Caco-2 (cell line): Measurements from ENCODE around the gene ATG4C. TPM values are rescaled to one million over a fixed set of nuclear protein-coding genes. Genes with fewer than 3 reads are reported as not detected.

Experiments
- BruUV-seq: library from RNA; stranded (reverse); fragments of 400-500 nt; replicated peaks from 2 replicates; lab custom pipeline; 2021; lab: Mats Ljungman, UMichigan
- CTCF ChIA-PET: fragments of 300-600 bp; sonication (Branson Sonifier 250); formaldehyde crosslinking; loops from one replicate; lab custom pipeline; 2022; ENCODE audit warnings: antibody characterized with exemption; lab: Charles Lee
- POLR2A ChIA-PET: fragments of 300-600 bp; sonication (Branson Sonifier 250); formaldehyde crosslinking; loops from one replicate; lab custom pipeline; 2022; ENCODE audit warnings: antibody characterized with exemption; lab: Charles Lee
- DNase-seq, 2 experiments: peaks; one replicate each; pipeline versions ENCODE4 v3.0.0 to v3.0.0-alpha.2; 2020 to 2022
- H3K27me3 ChIP-seq: replicated peaks from 2 replicates; pipeline ENCODE4 v1.6.0; 2011; ENCODE audit warnings: low read length; ENCODE audit not compliant: control insufficient read depth, insufficient read depth
- H3K36me3 ChIP-seq: 2 replicates; pipeline ENCODE4 v1.5.1; 2011; ENCODE audit warnings: low read length; ENCODE audit not compliant: control insufficient read depth, insufficient read depth
- H3K4me1 ChIP-seq: fragments of 250-450 bp; sonication (Bioruptor Pico); 2 replicates; pipeline ENCODE4 v1.5.1; 2020; ENCODE audit warnings: mild to moderate bottlenecking
- H3K4me3 ChIP-seq: 2 replicates; pipeline ENCODE4 v1.5.1; 2011; ENCODE audit warnings: low read depth, mild to moderate bottlenecking, control low read depth, low read length
- H3K9me3 ChIP-seq: fragments of 250-450 bp; sonication (Bioruptor Pico); 2 replicates; pipeline ENCODE4 v1.5.1; 2020; ENCODE audit warnings: mild to moderate bottlenecking, moderate library complexity
- H3K27ac Mint-ChIP-seq: one replicate; pipeline ENCODE4 v1.8.0; 2022; ENCODE audit warnings: mixed read lengths; ENCODE audit not compliant: unreplicated experiment
- H3K27me3 Mint-ChIP-seq: one replicate; pipeline ENCODE4 v1.8.0; 2022; ENCODE audit warnings: mixed read lengths; ENCODE audit not compliant: insufficient read depth, unreplicated experiment
- H3K36me3 Mint-ChIP-seq: one replicate; pipeline ENCODE4 v1.8.0; 2022; ENCODE audit warnings: mild to moderate bottlenecking, mixed read lengths; ENCODE audit not compliant: insufficient read depth, unreplicated experiment
- H3K4me1 Mint-ChIP-seq: one replicate; pipeline ENCODE4 v1.8.0; 2022; ENCODE audit warnings: low read depth, mixed read lengths; ENCODE audit not compliant: unreplicated experiment
- H3K4me3 Mint-ChIP-seq: one replicate; pipeline ENCODE4 v1.8.0; 2022; ENCODE audit warnings: mild to moderate bottlenecking, moderate library complexity, mixed read lengths; ENCODE audit not compliant: unreplicated experiment
- H3K9me3 Mint-ChIP-seq: one replicate; pipeline ENCODE4 v1.8.0; 2022; ENCODE audit warnings: mixed read lengths; ENCODE audit not compliant: unreplicated experiment
- intact Hi-C: fragments of 100-400 bp; cut with micrococcal nuclease; formaldehyde crosslinking; loops from one replicate; pipeline ENCODE4 v1.10.0; 2022; ENCODE audit not compliant: unreplicated experiment
- total RNA-seq: library from RNA; stranded (reverse); gene quantifications from 2 replicates; pipeline ENCODE4 v1.2.3, GENCODE V29; 2022
- TF ChIP-seq, protein P1 (sequence below), 2 experiments: fragments of 200-600 bp in 1 of 2; IDR thresholded peaks; 1 replicate in 1 of 2; 2 replicates in 1 of 2; pipeline versions ENCODE4 v1.5.1 to v1.8.0; 2011 to 2022; ENCODE audit warnings: antibody characterized with exemption in 1 of 2, control low read depth in 1 of 2, inconsistent platforms in 1 of 2, low read depth in 1 of 2, low read length in 1 of 2, mild to moderate bottlenecking in 1 of 2, moderate library complexity in 1 of 2; ENCODE audit not compliant: insufficient read depth in 1 of 2, severe bottlenecking in 1 of 2, unreplicated experiment in 1 of 2

ATG4C gene
- total RNA-seq, 1 experiment from 2014 or later, result 7.4 TPM

DNA sequence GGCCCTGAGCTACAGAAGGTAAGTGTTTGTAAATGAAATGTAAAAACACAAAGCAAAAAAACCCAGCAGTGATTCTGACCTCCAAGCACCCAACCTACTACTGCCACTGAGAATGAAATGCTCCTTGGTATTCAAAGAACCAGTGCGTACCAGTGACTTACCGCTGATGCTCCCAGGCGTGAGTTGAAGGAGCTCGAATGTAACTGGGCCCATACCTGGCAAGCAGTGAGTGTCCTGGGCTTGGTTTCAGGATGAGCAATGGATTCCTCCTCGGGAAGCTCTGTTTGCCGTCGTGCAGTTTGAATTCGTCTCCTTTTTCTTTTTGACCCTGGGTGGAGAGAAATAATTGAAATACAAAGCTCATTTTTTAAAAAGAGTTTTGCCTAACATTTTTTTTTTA, 121.9 kb downstream of the ATG4C start:
- Histone ChIP-seq H3K36me3 (no peaks in the 10 kb centered on the region), H3K4me3 (no peak overlapping the region), H3K4me1 (no peaks in the 10 kb centered on the region), H3K9me3 (no peaks in the 10 kb centered on the region), H3K27me3 (no peaks in the 10 kb centered on the region)
- no peaks in the 10 kb centered on the region for H3K4me1 Mint-ChIP-seq
- intact Hi-C loops, result loop anchor here (10.0 kb wide), 1 partner anchor 61 kb away; no protein-coding TSS in a partner anchor
- H3K36me3 Mint-ChIP-seq, result no peaks in the 10 kb centered on the region
- no TSS peak for BruUV-seq
- no peak for DNase-seq
- H3K27me3 Mint-ChIP-seq, result no peaks in the 10 kb centered on the region
- TF ChIP-seq, protein P1, sequence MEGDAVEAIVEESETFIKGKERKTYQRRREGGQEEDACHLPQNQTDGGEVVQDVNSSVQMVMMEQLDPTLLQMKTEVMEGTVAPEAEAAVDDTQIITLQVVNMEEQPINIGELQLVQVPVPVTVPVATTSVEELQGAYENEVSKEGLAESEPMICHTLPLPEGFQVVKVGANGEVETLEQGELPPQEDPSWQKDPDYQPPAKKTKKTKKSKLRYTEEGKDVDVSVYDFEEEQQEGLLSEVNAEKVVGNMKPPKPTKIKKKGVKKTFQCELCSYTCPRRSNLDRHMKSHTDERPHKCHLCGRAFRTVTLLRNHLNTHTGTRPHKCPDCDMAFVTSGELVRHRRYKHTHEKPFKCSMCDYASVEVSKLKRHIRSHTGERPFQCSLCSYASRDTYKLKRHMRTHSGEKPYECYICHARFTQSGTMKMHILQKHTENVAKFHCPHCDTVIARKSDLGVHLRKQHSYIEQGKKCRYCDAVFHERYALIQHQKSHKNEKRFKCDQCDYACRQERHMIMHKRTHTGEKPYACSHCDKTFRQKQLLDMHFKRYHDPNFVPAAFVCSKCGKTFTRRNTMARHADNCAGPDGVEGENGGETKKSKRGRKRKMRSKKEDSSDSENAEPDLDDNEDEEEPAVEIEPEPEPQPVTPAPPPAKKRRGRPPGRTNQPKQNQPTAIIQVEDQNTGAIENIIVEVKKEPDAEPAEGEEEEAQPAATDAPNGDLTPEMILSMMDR (IDR thresholded peaks at IDR 0.05; ENCODE audit: insufficient read depth in 1 of 2, low read depth in 1 of 2, low read length in 1 of 2, severe bottlenecking in 1 of 2, unreplicated experiment in 1 of 2), result no peak
- H3K9me3 Mint-ChIP-seq, result no peaks in the 10 kb centered on the region
- POLR2A ChIA-PET, result interaction anchor here (0.6 kb wide), 2 partner anchors 14 to 18 kb away, joined by 3 to 7 read pairs; no protein-coding TSS in a partner anchor
- H3K27ac Mint-ChIP-seq, result no peak overlapping the region
- CTCF ChIA-PET, result interaction anchor here (0.8 to 1.1 kb wide), 2 partner anchors 64 to 66 kb away, joined by 3 to 5 read pairs; no protein-coding TSS in a partner anchor
- H3K4me3 Mint-ChIP-seq, result no peak overlapping the region

DNA sequence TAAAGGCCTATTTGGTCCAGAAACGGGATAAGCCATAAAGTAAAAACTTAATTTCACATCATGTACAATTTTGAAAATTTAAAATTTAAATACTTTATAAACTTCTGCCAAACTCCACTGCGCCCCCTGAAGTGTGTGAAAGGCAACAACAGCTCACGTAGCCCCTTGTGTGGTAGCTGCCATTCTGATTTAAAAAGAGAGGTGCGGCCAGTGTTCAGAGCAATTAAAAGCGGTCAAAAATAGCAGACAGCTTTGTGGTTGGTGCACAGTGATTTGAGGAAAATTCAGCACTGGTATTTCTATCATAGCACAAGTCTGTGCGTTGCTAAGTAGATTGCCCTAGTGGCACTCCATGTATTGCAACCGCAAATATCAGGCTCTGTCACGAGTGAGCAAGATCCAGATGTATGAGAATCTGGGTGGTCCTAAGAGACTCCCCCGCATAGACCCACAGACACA, 122.5 kb downstream of the ATG4C start:
- TF ChIP-seq, protein P1 (IDR thresholded peaks at IDR 0.05; ENCODE audit: insufficient read depth in 1 of 2, low read depth in 1 of 2, low read length in 1 of 2, severe bottlenecking in 1 of 2, unreplicated experiment in 1 of 2), result peak; percentile 17 to 38
- Histone ChIP-seq H3K4me1 (no peaks in the 10 kb centered on the region), H3K27me3 (no peaks in the 10 kb centered on the region), H3K9me3 (no peaks in the 10 kb centered on the region), H3K36me3 (no peaks in the 10 kb centered on the region), H3K4me3 (no peak overlapping the region)
- no peak overlapping the region for H3K27ac Mint-ChIP-seq
- no TSS peak for BruUV-seq
- H3K4me1 Mint-ChIP-seq, result no peaks in the 10 kb centered on the region
- H3K27me3 Mint-ChIP-seq, result no peaks in the 10 kb centered on the region
- POLR2A ChIA-PET, result interaction anchor here (0.6 kb wide), 2 partner anchors 15 to 17 kb away, joined by 3 to 7 read pairs; no protein-coding TSS in a partner anchor
- CTCF ChIA-PET, result interaction anchor here (0.8 to 1.1 kb wide), 2 partner anchors 65 to 66 kb away, joined by 3 to 5 read pairs; no protein-coding TSS in a partner anchor
- no peak for DNase-seq
- no peaks in the 10 kb centered on the region for H3K36me3 Mint-ChIP-seq
- no peaks in the 10 kb centered on the region for H3K9me3 Mint-ChIP-seq
- intact Hi-C loops, result loop anchor here (10.0 kb wide), 1 partner anchor 62 kb away; no protein-coding TSS in a partner anchor
- H3K4me3 Mint-ChIP-seq, result no peak overlapping the region

DNA sequence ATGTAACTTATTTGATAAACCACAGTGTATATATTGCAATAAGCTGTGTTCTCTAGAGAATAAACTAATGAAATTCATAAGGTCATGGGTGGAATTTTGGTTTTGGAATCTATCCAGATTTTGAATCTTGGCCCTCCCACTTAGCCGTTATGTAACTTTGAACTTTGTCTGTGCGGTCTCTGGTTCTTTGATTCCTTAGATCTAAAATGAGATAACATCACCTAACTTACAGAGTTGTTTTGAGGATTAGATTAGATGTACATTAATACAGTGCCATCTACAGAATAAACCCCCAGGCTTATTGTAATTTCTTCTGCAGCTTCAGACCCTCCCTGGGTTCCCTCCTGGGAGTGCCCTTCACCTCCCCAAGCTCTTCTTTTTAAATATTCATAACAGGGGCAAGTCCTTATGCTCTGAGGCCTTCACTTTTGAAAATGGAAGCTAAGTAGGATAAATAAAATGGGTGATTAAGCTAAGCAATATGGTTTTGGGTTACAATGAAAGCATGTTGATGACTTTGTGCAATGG, 124.3 kb downstream of the ATG4C start:
- Mint-ChIP-seq H3K27ac (no peak overlapping the region), H3K4me3 (no peak overlapping the region), H3K27me3 (no peaks in the 10 kb centered on the region), H3K36me3 (no peaks in the 10 kb centered on the region), H3K4me1 (no peaks in the 10 kb centered on the region), H3K9me3 (no peaks in the 10 kb centered on the region)
- no peak overlapping the region for H3K4me3 ChIP-seq
- ChIA-PET POLR2A (no interaction called here), CTCF (no interaction called here)
- H3K27me3 ChIP-seq, result no peaks in the 10 kb centered on the region
- no peaks in the 10 kb centered on the region for H3K4me1 ChIP-seq
- no peak for DNase-seq
- TF ChIP-seq, protein P1 (IDR thresholded peaks at IDR 0.05; ENCODE audit: insufficient read depth in 1 of 2, low read depth in 1 of 2, low read length in 1 of 2, severe bottlenecking in 1 of 2, unreplicated experiment in 1 of 2), result no peak
- no TSS peak for BruUV-seq
- intact Hi-C loops, result loop anchor here (10.0 kb wide), 1 partner anchor 63 kb away; no protein-coding TSS in a partner anchor
- no peaks in the 10 kb centered on the region for H3K36me3 ChIP-seq
- no peaks in the 10 kb centered on the region for H3K9me3 ChIP-seq
